Stimulated activated naive CD8-positive, alpha-beta T cell treated with anti-CD3 and anti-CD28 coated beads, Interleukin-15, Interleukin-2, amounts not matched to agents 100 U/mL and 50 U/mL, for 24 hours (primary cell): ENCODE results near the gene SVIL.
A peak's percentile ranks its signal among the peaks of the same experiment; 100 is the strongest.

ENCODE experiments used
- ATAC-seq: fragments of 150-1000 bp; cut with Tn5 transposase; one replicate; pipeline ENCODE4 v1.10.0; 2021
- DNase-seq: peaks from one replicate; pipeline ENCODE4 v3.0.0; 2021

The SVIL gene

GRCh38 chr10:29415876-29416275, 218.9 kb downstream of the SVIL start:
- ATAC-seq = no peak
- DNase-seq = no peak

- DNase-seq = no peak
- ATAC-seq = no peak
Observed at GRCh38 chr10:29414501-29414900, 220.3 kb downstream of the SVIL start.

- peak; percentile 16 for ATAC-seq
- no peak for DNase-seq
Observed at GRCh38 chr10:29412485-29412884, 222.3 kb downstream of the SVIL start.

GRCh38 chr10:29411666-29412315, 223.0 kb downstream of the SVIL start:
- DNase-seq = no peak
- no peak for ATAC-seq

- ATAC-seq = peak; percentile 78
Observed at GRCh38 chr10:29409241-29410054, 225.3 kb downstream of the SVIL start.

GRCh38 chr10:29408847-29409240, 225.9 kb downstream of the SVIL start:
- DNase-seq (no peak), ATAC-seq (no peak)

More at GRCh38 chr10:29409241-29410054, 225.3 kb downstream of the SVIL start:
- DNase-seq = peak; percentile 62
